ENCODE measurements around the gene WDR27.
"Not testable (repeated sequence)": the region's sequence is repeated elsewhere in the genome, so short reads cannot be mapped to it uniquely, and the experiment has no call there.

The WDR27 gene

DNA sequence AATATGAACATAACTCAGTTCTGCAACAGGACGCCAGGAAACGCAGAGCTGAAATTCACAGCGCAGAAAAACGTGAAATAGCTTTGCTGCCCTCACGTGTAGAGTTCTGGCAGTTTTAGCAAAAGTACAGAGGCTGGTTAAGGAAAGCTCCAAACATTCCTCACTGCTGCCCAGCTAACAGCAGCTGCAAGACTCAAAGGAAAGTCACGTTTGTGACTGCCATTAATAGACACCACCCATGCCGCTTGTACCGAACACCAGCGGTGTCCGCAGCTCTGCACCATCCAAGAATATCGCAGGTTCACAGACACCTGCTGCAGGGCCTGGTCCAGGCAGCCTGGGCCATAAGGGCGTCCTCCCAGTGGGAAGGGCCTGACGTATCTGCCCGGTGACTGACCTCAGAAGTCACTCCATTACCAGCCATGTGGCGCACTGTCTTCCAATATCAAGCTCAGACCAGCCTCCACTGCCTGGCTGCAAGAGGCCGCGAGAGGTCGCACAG lies 61.4 kb downstream of the WDR27 start:
- DNase-seq (ENCODE audit: low read depth in 2 of 2), result no peak

DNA sequence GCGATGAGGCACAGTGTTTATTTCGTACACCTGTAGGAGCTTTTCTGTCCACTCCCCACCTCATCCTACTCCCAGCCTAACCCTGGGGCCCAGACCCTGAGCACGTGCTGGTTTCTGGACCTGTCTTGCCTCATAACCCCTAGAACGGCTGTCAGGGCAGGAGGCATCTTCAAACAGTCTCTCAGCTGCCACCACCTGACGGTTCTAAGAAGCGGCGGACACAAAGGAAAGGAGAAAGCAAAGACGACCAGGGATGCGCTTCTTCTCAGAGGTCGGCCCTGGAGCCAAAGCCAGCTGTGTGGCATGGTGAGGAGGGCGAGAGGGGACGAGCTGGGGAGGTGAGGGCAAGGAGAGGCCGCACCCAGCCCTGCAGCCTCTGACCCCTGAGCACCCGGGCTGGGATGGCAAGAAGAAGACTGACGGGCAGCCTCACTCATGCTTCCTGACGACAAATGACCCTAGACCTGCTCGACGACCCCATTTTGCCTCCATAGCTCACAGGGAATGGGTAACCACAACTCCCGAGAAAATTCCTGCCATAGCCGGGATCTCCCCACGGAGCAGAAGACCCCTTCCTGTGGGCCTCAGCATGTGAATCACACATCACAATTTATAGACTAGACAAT lies 62.1 kb downstream of the WDR27 start:
- DNase-seq (ENCODE audit: low read depth in 2 of 2), result no peak

DNA sequence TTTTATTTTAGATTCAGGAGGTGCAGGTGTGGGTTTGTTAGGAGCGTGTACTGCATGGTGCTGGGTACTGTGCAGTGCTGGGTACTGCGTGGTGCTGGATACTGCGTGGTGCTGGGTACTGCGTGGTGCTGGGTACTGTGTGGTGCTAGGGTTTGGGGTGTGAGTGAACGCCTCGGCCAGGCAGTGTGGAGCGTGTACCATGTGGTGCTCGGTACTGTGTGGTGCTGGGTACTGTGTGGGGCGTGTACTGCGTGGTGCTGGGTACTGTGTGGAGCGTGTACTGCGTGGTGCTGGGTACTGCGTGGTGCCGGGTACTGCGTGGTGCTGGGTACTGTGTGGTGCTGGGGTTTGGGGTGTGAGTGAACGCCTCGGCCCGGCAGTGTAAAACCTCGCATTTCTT lies 62.9 kb downstream of the WDR27 start:
- DNase-seq (ENCODE audit: low read depth in 2 of 2), result no peak

DNA sequence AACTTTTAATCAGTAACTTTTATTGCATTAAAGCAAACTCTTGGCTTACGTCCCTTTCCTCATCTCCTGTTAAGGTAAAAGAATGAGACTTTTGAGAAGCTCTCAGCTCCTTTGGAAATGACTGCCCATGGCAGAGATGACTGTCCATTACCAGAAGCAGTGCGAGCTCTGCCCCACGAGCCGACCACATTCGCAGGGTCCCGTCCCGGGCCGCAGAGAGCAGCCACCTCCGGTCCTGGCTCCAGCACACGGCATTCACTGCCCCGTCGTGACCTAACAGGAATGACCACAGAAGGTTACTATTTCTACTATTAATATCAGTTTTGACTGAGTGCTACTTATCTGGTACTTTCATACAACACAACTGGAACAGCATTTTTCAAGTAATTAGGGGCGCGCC lies 63.4 kb downstream of the WDR27 start:
- no peak for DNase-seq (ENCODE audit: low read depth in 2 of 2)

DNA sequence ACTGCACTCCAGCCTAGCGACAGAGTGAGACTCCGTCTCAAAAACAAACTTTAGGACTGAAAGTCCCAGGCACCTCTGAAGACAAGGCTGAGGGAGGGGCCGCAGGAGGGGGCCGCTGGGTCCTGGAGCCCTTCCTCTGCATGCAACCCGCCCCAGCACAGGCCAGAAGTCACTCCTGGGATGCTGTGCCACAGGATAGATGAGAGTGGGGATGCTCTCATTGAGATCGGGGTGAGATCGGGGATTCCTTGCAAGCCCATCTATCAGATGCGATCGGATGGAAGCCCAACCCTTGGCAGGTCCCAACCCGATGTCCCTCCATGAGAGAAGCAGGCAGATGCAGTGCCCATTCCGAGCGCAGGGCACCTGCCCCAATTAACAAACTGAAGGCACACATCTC lies 66.5 kb downstream of the WDR27 start:
- no peak for DNase-seq (ENCODE audit: low read depth in 2 of 2)

DNA sequence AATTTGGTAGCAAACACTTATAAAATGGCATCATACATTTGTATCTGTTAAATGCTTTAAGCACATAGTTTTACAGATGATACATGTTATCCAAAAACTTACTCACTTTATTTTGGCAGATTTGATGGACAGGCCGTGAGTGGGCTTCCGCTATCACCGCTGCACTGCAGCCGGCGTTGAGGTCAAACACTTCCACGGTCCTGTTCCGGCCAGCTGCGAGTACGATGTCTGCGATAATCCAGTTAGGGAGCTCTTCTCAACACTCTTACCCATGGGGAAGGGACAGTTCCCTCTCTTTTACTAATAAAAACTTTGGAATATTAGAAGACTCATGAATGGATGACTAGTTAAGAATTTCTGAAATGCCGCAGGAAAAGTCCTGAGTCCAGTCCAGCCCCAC lies 69.0 kb downstream of the WDR27 start:
- DNase-seq (ENCODE audit: low read depth in 2 of 2), result no peak

DNA sequence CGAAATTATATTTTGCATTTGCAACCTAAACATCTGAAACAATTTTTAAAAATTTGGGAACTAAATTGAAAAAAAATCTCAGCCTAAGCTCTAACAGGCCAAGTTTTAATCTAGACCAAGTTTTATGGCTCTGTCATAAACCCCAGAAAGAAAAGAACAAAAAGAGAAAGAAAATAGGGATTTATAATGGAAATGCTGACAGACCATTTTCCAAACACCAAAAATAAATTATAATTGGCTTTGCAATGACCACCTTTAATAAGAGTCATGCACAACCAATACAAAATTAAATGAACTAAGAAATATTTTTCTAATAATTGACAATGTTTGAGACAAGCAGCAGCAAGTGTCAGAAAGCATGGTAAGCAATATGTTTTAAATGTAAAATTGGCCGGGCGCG lies 72.6 kb downstream of the WDR27 start:
- no peak for DNase-seq (ENCODE audit: low read depth in 2 of 2)

DNA sequence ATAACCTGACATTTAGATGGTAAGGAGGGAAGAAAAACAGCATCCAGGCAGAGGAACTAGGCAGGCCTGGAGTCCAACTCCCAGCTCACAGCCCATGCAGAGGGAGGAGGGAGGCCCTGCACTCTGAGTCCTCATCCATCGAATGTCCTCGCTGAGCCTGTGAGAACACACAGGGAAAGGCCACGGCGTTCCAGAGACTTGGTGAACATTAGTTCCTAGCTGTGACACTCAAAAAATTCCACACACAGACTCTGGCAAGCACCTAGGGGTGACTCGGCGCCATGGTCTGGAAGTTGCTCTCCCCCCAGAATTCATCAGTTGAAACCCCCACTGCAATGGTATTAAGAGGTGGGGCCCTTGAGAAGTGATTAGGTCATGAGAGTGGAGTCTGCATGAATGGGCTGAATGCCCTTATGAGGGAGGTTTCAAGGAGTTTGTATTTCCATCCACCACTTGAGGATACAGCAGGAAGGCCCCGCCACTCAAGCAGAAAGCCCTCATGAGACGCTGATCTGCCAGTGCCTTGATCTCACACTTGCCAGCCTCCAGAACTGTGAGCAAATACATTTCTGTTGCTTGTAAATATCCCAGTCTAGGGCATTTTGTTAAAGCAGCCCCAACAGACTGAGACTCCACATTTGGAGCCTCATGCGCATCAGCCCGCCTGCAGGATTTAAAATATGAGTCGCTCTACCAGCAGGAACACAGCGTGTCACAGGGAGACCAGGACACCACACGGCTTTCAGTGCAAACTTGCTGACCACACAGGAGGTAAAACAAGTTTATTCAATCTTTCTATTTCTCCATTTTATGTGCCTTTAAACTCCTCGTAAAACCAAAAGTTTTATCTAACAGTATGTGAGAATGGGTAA lies 73.9 kb downstream of the WDR27 start:
- DNase-seq (ENCODE audit: low read depth in 2 of 2), result no peak

DNA sequence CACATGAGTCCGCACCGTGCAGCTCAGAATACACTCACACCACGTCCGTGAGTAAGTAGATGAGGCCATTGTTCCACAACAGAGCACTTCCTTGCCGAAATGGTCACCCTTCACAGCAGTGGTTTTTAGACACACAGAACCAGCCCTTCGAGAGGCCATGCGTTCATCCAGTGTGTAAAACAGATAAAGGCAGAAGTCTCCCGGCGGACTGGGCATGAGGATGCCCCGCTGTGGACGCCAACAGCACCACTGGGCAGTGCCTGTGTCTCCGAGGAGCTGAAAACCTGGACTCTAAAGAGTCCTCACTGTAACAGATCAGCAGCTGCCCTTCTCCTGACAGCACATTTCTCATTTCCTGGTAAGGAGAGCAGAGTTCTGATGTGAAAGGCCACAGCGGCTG lies 75.2 kb downstream of the WDR27 start:
- DNase-seq (ENCODE audit: low read depth in 2 of 2), result no peak

DNA sequence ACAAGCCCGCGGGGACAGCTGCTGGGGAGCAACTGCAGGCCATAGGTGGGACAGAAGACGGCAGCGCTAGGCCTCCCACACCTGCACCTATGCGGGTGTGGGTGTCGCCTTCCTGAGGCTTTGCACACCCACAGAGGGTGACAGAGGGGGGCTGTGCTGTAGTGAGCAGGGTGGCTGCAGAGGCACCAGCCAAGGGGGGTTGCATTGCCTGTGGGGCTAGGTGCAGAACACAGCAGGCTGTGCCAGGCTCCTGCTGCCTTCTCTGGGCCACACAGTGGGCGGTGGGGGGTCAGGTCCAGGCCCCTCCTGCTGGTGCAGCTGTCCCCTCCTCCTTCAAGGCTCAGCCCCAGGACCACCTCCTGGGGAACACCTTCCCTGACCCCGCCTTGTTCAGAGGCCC lies 75.7 kb downstream of the WDR27 start:
- DNase-seq (ENCODE audit: low read depth in 2 of 2), result no peak

DNA sequence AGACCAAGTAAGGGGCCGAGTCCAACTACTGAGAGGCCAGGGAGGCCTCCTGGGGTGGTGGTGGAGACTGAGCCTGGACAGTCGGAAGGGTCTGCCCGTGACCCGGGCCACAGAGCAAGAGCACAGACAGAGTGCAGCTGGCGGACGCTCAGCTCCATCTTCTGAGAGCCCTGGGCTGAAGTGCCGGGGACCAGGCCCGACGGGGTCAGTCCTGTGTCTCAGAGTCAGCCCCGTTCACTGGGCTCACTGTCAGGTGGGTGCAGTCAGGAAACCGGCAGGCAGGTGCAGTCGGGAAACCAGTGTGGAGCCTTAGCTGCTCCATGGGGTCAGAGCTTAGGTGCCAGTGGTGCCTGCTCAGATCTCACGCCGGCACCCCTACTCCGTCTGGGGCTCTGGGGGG lies 76.5 kb downstream of the WDR27 start:
- no peak for DNase-seq (ENCODE audit: low read depth in 2 of 2)

DNA sequence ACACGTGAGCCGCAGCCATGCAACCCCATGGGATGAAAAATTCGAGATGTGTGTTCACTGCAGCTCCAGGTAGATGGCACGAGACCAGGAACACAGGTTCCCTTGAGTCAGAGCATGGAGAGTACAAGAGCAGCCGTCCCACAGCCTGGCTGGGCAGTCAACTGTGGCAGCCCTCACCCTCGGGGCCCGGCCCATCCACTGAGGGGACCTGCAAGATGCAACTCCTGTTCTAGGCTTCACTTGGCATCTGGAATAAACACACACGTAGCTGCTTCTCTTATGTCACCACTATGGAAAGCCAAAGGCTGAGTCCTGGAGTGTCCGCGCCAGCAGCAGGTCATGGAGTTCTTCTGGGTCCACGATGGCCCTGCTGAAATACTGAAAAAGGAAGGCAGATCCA lies 77.0 kb downstream of the WDR27 start:
- no peak for DNase-seq (ENCODE audit: low read depth in 2 of 2)

DNA sequence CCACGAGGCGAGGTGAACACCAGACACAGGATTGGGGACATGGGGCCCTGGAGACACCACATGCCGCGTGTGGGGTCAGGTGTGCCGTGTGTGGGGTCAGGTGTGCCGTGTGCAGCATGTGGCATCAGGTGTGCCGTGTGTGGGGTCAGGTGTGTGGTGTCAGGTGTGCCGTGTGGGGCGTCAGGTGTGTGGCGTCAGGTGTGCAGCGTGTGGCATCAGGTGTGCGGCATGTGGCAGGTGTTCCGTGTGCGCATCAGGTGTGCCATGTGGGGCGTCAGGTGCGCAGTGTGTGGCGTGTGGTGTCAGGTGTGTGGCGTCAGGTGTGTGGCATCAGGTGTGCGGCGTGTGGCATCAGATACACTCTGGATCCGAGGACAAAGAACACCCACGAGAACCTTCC lies 77.9 kb downstream of the WDR27 start:
- no peak for DNase-seq (ENCODE audit: low read depth in 2 of 2)

DNA sequence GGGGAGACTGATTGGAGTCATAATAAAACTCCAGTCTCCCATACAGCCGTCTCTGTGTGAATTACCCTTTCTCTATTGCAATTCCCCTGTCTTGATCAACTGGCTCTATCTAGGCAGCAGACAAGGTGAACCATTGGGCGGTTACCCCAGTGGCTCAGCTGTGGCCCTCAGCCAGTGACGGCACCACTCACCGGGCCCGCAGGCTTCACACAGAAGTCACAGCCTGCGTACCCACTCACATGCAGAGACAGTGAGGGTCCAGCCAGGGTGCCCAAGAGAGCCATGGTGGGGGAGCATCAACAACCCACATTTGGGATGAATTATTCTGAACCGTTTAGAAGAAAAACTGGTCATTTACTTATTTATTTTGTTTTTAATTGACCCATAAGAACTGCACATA lies 78.5 kb downstream of the WDR27 start:
- no peak for DNase-seq (ENCODE audit: low read depth in 2 of 2)

DNA sequence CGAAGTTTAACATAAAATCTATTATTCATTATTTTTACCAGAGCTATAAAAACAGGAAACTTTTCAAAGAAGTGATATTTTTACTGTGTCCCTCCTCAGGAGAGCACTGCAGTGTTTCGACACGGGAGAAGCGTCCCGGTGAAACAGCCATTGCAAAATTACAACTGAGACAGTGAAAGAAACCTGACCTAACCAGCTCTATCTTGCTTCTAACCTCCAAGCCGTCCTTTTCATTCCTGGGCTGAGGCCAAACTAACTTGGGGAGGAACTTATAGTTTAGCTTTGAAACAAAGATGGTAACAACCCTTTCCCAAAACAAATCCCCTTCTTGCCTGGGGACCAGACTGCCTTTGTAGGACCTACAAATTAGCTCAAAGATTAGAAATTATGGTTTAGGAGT lies 79.2 kb downstream of the WDR27 start:
- no peak for DNase-seq (ENCODE audit: low read depth in 2 of 2)

DNA sequence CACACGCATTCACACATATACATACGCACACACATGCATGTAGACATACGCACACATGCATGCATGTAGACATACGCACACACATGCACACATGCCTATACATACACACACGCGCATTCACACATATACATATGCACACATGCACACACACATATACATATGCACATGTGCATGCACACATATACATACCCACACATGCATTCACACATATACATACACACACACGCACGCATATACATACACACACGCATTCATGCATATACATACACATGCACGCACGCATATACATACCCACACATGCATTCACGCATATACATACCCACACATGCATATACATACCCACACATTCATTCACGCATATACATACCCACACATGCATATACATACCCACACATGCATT lies 80.5 kb downstream of the WDR27 start:
- DNase-seq (ENCODE audit: low read depth in 2 of 2), result no peak

DNA sequence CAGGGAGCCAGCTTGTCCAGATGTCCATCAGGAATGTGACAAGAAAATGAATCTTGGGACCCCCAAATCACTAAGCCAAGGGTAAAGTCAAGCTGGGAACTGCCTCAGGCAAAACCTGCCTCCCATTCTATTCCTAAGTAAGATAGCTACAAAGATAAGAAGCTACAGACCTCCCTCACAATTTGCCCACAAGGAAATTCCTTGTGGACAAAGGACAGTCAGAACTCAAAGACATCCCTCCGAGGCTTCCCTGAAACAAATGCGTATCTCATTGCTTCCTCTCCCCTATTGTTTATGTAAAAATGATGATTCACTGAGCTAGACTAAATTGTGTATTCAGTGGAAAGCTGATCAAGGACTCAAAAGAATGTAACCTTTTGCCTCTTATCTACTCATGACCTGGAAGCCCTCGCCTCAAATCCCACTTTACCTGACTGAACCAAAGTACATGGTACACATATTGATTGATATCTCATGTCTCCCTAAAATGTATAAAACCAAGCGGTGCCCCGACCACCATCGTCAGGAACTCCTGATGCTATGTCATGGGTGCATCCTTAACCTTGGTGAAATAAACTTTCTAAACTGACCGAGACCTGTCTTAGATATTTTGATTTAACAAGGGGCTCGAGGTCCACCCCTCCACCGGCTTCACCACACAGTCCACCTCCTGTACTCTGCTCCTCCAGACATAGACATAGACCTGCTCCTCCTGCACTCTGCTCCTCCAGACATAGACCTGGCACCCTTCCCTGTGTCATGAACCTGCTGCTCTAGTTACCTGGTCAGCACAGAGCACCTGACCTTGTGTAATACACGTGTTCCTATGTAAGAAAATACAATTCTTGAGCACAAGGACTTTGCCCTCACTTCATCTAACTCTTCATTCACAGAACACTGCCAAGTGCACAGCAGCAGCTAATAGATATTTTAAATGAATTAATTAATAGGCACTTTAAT lies 81.4 kb downstream of the WDR27 start:
- DNase-seq (ENCODE audit: low read depth in 2 of 2), result no peak

DNA sequence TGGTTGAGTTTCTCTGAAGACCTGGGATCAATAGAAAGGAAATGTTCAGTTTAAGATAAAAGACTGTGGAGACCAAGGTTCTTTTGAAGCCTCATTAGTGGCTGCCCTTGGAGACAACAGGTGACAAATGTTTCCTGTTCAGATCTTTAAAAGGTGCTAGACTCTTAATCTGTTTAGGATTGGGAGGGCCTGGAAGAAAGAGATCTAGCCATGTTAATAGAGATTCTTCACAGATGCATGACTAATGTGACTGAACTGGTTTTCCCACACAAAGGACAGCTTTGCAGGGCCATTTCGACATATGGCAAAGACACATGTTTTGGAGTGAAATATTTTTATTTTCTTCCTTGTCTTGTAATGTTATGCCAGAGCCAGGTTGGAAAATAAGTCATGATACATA lies 82.2 kb downstream of the WDR27 start:
- DNase-seq (ENCODE audit: low read depth in 2 of 2), result no peak

DNA sequence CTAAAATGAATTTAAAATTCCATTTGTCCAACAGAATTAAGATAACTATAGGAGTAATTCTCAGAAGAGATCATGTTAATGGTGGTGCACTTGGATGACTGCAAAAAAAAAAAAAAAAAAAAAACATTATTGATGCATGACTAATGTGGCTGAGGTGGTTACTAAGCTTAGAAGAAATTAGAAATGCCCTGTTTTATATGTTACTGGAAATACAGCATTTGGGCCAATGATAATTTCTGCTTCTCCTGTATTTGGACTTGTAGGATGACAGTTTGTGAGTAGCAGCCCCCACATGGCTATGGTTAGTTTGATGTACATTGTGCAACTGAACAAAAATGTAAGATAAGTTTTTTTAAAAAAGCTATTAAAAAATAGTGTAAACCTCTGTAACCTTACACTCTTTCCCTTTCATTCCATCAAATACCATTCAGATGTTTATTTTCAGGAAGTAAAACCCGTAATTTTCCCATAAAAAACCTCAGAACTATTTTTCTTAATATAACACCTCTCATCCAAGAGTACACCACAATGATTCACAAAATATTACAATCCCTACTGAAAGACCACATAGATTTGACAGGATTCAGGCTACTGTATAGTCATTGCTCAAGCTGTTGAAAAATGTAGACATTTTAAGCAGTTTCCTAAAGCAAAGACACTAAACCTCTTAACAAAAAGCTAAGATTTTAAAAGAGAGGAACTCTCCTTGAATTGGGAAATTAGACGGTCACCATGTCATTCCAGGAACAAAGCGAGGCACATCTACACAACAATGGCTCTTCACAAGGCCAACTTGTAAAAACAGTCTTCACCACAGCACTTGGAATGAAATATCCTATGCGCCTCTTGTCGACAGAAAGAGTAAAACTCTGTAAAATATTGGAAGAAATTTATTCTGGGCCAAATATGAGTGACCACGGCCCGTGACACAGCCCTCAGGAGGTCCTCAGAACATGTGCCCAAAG lies 83.0 kb downstream of the WDR27 start:
- DNase-seq (ENCODE audit: low read depth in 2 of 2), result no peak

DNA sequence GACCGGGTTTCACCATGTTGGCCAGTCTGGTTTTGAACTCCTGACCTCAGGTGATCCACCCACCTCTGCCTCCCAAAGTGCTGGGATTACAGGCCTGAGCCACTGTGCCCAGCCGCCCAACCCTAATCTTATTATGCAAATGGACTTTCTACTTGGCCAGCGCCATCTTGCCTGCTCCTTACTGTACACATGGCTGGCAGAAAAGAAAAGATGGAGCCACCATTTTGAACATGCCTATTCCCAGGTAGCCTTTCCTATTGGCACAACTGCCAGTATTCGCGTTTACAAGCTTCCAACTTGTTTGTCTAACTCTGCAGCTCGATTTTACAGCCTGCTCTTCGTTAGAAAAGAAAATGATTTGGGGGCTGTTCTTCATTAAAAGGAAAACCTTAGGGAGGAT lies 84.3 kb downstream of the WDR27 start:
- DNase-seq (ENCODE audit: low read depth in 2 of 2), result no peak

DNA sequence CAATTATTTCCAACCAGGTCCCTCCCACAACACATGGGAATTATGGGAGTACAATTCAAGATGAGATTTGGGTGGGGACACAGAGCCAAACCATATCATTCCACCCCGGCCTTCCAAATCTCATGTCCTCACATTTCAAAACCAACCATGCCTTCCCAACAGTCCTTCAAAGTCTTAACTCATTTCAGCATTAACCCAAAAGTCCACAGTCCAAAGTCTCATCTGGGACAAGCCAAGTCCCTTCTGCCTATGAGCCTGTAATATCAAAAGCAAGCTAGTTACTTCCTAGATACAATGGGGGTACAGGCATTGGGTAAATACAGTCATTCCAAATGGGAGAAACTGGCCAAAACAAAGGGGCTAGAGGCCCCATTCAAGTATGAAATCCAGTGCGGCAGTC lies 93.2 kb downstream of the WDR27 start:
- DNase-seq (ENCODE audit: low read depth in 2 of 2), result not testable (repeated sequence)

All from stimulated activated CD4-positive, alpha-beta T cell treated with anti-CD3 and anti-CD28 coated beads, Interleukin-12 subunit alpha, Interleukin-12 subunit beta, amount 100 ng/mL, for 24 hours (primary cell).